HL-60 (cell line): ENCODE results near the gene SNTG2.

Experiments
- DNase-seq, 2 experiments: peaks; one replicate each; pipeline ENCODE4 v3.0.0-alpha.2; 2010 to 2020; ENCODE audit warnings: low read depth in 1 of 2, low spot score in 1 of 2
- H3K27ac ChIP-seq: fragments of 250-450 bp; sonication (Bioruptor Pico); replicated peaks from 2 replicates; pipeline ENCODE4 v1.5.1; 2020; ENCODE audit warnings: mild to moderate bottlenecking, moderate library complexity
- H3K27me3 ChIP-seq: fragments of 250-450 bp; sonication (Bioruptor Pico); 2 replicates; pipeline ENCODE4 v1.5.1; 2021; ENCODE audit warnings: mild to moderate bottlenecking, moderate library complexity; ENCODE audit not compliant: insufficient read depth, poor library complexity, severe bottlenecking
- H3K4me3 ChIP-seq: replicated peaks from 2 replicates; pipeline ENCODE4 v1.5.1; 2011; ENCODE audit warnings: mild to moderate bottlenecking, control low read depth, low read length; ENCODE audit not compliant: insufficient read depth
- GABPA ChIP-seq: IDR thresholded peaks from 2 replicates; pipeline ENCODE4 v1.6.1; 2012; ENCODE audit warnings: low read depth
- POLR2AphosphoS5 ChIP-seq: IDR thresholded peaks from 2 replicates; pipeline ENCODE4 v1.6.1; 2012; ENCODE audit warnings: low read depth
- SPI1 ChIP-seq: IDR thresholded peaks from 2 replicates; pipeline ENCODE4 v1.6.1; 2012; ENCODE audit warnings: low read depth, mild to moderate bottlenecking, borderline replicate concordance
- TF ChIP-seq, protein P1 (sequence below): IDR thresholded peaks from 2 replicates; pipeline ENCODE4 v1.6.1; 2012; ENCODE audit warnings: low read depth; ENCODE audit not compliant: insufficient replicate concordance
- TF ChIP-seq, protein P2 (sequence below): IDR thresholded peaks from one replicate; pipeline ENCODE4 v1.5.1; 2011; ENCODE audit warnings: low read length, control low read depth, inconsistent platforms; ENCODE audit not compliant: insufficient read depth

SNTG2 gene

DNA sequence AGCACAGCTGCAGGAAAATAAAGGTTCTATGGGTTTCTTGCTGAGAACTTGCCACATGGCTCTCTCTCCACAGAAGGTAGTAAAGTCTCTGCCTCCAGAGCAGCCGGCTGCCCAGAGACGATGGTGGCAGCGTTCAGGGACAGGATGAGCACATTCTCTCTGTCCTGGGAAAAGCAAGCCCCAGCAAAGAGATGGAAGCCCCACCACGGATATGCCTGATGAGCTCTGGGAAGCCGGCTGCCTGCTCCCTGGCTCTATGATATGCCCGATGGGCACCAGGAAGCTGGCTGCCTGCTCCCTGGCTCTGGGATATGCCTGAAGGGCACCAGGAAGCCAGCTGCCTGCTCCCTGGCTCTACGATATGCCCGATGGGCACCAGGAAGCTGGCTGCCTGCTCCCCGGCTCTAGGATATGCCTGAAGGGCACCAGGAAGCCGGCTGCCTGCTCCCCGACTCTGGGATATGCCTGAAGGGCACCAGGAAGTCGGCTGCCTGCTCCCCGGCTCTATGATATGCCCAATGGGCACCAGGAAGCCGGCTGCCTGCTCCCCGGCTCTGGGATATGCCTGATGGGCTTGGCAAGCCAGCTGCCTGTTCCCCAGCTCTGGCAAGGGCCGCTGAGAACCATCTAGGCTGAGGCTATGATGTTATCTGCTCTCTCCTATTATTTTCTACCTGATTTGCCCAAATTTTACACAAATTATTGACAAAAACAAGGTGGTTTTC is 21.5 kb upstream of the SNTG2 start:
- TF ChIP-seq, protein P1, sequence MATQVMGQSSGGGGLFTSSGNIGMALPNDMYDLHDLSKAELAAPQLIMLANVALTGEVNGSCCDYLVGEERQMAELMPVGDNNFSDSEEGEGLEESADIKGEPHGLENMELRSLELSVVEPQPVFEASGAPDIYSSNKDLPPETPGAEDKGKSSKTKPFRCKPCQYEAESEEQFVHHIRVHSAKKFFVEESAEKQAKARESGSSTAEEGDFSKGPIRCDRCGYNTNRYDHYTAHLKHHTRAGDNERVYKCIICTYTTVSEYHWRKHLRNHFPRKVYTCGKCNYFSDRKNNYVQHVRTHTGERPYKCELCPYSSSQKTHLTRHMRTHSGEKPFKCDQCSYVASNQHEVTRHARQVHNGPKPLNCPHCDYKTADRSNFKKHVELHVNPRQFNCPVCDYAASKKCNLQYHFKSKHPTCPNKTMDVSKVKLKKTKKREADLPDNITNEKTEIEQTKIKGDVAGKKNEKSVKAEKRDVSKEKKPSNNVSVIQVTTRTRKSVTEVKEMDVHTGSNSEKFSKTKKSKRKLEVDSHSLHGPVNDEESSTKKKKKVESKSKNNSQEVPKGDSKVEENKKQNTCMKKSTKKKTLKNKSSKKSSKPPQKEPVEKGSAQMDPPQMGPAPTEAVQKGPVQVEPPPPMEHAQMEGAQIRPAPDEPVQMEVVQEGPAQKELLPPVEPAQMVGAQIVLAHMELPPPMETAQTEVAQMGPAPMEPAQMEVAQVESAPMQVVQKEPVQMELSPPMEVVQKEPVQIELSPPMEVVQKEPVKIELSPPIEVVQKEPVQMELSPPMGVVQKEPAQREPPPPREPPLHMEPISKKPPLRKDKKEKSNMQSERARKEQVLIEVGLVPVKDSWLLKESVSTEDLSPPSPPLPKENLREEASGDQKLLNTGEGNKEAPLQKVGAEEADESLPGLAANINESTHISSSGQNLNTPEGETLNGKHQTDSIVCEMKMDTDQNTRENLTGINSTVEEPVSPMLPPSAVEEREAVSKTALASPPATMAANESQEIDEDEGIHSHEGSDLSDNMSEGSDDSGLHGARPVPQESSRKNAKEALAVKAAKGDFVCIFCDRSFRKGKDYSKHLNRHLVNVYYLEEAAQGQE = no peak
- TF ChIP-seq SPI1 = no peak
- TF ChIP-seq GABPA = no peak
- TF ChIP-seq, protein P2, sequence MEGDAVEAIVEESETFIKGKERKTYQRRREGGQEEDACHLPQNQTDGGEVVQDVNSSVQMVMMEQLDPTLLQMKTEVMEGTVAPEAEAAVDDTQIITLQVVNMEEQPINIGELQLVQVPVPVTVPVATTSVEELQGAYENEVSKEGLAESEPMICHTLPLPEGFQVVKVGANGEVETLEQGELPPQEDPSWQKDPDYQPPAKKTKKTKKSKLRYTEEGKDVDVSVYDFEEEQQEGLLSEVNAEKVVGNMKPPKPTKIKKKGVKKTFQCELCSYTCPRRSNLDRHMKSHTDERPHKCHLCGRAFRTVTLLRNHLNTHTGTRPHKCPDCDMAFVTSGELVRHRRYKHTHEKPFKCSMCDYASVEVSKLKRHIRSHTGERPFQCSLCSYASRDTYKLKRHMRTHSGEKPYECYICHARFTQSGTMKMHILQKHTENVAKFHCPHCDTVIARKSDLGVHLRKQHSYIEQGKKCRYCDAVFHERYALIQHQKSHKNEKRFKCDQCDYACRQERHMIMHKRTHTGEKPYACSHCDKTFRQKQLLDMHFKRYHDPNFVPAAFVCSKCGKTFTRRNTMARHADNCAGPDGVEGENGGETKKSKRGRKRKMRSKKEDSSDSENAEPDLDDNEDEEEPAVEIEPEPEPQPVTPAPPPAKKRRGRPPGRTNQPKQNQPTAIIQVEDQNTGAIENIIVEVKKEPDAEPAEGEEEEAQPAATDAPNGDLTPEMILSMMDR = no peak
- no peak for TF ChIP-seq POLR2AphosphoS5

DNA sequence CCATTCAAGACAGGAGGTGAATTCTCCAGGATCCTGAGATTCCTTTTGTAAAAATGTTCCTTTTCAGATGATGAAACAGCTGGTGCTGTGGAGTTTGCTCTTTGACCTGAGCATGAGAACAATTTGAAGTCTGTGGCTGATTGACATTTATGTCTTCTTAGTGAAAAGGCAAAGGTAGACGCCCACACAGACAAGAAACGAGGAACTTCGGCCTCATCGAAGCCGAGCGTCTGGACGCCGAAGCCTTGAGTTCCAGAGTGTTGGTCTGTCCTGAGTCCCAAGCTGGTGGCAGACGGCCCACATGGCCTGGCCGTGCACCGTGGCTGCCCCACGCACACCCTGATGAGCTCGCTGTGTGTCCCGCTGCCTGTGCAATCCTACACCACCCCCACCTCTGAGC is 20.7 kb upstream of the SNTG2 start:
- TF ChIP-seq SPI1 = no peak
- no peak for TF ChIP-seq GABPA
- no peak for TF ChIP-seq POLR2AphosphoS5
- TF ChIP-seq, protein P1 = no peak
- H3K27me3 ChIP-seq = no peaks in the 10 kb centered on the region
- DNase-seq = no peak
- H3K4me3 ChIP-seq = no peak overlapping the region
- no peak overlapping the region for H3K27ac ChIP-seq

More for the DNA sequence above, 21.5 kb upstream of the SNTG2 start:
- Histone ChIP-seq H3K27ac (no peak overlapping the region), H3K4me3 (no peak overlapping the region), H3K27me3 (peaks cover 2% of the 10 kb centered on the region)
- DNase-seq = no peak

DNA sequence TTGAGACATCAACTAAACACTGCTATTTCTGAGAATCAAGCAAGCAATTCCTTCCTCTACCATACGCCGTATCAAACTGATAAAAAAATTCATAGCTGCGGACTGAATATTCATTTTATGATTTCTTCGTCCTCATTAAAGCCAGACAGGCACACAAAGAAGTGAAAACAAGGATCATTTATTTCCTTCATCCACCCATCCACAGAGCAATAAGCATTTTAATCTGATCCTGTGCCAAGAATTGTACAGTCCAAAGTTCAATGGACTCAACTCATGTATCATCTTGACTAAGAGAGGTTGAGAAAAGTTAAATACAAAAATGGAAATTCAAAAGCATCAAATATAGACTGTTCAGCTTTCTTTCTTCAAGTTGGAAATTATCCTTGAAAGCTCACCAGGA is 19.7 kb upstream of the SNTG2 start:
- Histone ChIP-seq H3K4me3 (no peak overlapping the region), H3K27me3 (no peaks in the 10 kb centered on the region), H3K27ac (no peak overlapping the region)
- no peak for DNase-seq
- TF ChIP-seq POLR2AphosphoS5 (no peak), GABPA (no peak), SPI1 (no peak)
- TF ChIP-seq, protein P2 = no peak
- TF ChIP-seq, protein P1 = no peak
